Activated CD8-positive, alpha-beta T cell treated with anti-CD3 and anti-CD28 coated beads, Interleukin-2, amount 10 ng/mL, durations not matched to agents 7 days and 5 days (primary cell): ENCODE measurements around the gene TFDP2. TPM values are rescaled to one million over a fixed set of nuclear protein-coding genes. Genes with fewer than 3 reads are reported as not detected.

Experiments used
- ATAC-seq: fragments of 150-1000 bp; cut with Tn5 transposase; one replicate; pipeline ENCODE4 v1.10.0; 2021; ENCODE audit warnings: moderate library complexity
- CTCF ChIA-PET: fragments of 350-600 bp; sonication (Branson Sonifier 250); formaldehyde crosslinking; loops from one replicate; lab custom pipeline; 2021; ENCODE audit warnings: antibody characterized with exemption; lab: Charles Lee
- POLR2A ChIA-PET: fragments of 350-600 bp; sonication (Branson Sonifier 250); formaldehyde crosslinking; loops from one replicate; lab custom pipeline; 2021; ENCODE audit warnings: antibody characterized with exemption; lab: Charles Lee
- DNase-seq: peaks from one replicate; pipeline ENCODE4 v3.0.0-alpha.2; 2020
- H3K27ac Mint-ChIP-seq: one replicate; pipeline ENCODE4 v1.8.0; 2021; ENCODE audit warnings: mild to moderate bottlenecking, mixed read lengths
- H3K27me3 Mint-ChIP-seq: one replicate; pipeline ENCODE4 v1.8.0; 2021; ENCODE audit warnings: low read depth, mixed read lengths
- H3K36me3 Mint-ChIP-seq: one replicate; pipeline ENCODE4 v1.8.0; 2021; ENCODE audit warnings: low read depth, mixed read lengths
- H3K4me1 Mint-ChIP-seq: one replicate; pipeline ENCODE4 v1.8.0; 2021; ENCODE audit warnings: low read depth, mixed read lengths
- H3K4me3 Mint-ChIP-seq: one replicate; pipeline ENCODE4 v1.8.0; 2021; ENCODE audit warnings: mild to moderate bottlenecking, mixed read lengths
- H3K9me3 Mint-ChIP-seq: one replicate; pipeline ENCODE4 v1.8.0; 2022; ENCODE audit warnings: mixed read lengths; ENCODE audit not compliant: insufficient read depth
- total RNA-seq, 2 experiments: library from RNA; stranded (reverse); gene quantifications; one replicate each; pipeline ENCODE4 v1.2.3, GENCODE V29; 2021

The TFDP2 gene
- total RNA-seq, 2 experiments from 2014 or later: 23.0 to 26.3 TPM

DNA sequence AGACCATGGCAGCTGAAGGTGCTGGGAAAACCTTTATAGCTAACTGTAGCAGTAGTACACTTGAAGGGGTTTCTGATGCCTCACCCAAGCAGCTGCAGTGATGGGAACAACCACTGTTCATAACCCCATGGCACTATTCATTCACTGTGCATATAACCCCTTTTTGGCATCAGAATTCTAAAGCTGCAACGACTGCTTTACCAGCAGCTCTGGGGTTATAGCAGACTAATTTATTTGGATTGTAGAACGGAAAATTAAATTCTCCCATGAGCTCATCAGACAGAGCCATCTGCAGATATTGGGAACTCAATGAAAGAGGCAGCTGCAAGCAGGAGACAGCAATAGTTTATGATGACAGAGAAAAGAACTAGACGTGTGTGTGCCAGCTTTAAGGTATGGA, 28.6 kb downstream of the TFDP2 start:
- no peak for DNase-seq
- H3K36me3 Mint-ChIP-seq: no peaks in the 10 kb centered on the region
- no peaks in the 10 kb centered on the region for H3K9me3 Mint-ChIP-seq
- ChIA-PET POLR2A (no interaction called here), CTCF (interaction anchor here (0.8 to 1.3 kb wide), 2 partner anchors 12 to 159 kb away, joined by 3 to 5 read pairs; no protein-coding TSS in a partner anchor)
- ATAC-seq: no peak
- H3K4me1 Mint-ChIP-seq: peaks cover 2% of the 10 kb centered on the region
- H3K27ac Mint-ChIP-seq: no peak overlapping the region
- H3K27me3 Mint-ChIP-seq: no peaks in the 10 kb centered on the region
- no peak overlapping the region for H3K4me3 Mint-ChIP-seq

DNA sequence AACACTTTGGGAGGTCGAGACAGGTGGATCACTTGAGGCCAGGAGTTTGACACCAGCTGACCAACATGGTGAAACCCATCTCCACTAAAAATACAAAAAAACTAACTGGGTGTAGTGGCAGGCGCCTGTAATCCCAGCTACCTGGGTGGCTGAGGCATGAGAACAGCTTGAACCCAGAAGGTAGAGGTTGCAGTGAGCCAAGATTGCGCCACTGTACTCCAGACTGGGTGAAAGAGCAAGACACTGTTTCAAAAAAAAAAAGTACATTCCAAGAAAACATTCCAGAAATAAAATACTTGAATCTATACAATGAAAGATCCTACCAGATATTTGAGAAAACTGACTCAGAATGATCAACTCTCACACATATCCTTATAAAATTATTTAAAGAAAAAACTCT, 30.4 kb downstream of the TFDP2 start:
- no peak for ATAC-seq
- ChIA-PET CTCF (no interaction called here), POLR2A (no interaction called here)
- DNase-seq: no peak
- Mint-ChIP-seq H3K4me3 (no peak overlapping the region), H3K27me3 (no peaks in the 10 kb centered on the region), H3K36me3 (no peaks in the 10 kb centered on the region), H3K27ac (no peak overlapping the region), H3K4me1 (peaks cover 2% of the 10 kb centered on the region), H3K9me3 (no peaks in the 10 kb centered on the region)

DNA sequence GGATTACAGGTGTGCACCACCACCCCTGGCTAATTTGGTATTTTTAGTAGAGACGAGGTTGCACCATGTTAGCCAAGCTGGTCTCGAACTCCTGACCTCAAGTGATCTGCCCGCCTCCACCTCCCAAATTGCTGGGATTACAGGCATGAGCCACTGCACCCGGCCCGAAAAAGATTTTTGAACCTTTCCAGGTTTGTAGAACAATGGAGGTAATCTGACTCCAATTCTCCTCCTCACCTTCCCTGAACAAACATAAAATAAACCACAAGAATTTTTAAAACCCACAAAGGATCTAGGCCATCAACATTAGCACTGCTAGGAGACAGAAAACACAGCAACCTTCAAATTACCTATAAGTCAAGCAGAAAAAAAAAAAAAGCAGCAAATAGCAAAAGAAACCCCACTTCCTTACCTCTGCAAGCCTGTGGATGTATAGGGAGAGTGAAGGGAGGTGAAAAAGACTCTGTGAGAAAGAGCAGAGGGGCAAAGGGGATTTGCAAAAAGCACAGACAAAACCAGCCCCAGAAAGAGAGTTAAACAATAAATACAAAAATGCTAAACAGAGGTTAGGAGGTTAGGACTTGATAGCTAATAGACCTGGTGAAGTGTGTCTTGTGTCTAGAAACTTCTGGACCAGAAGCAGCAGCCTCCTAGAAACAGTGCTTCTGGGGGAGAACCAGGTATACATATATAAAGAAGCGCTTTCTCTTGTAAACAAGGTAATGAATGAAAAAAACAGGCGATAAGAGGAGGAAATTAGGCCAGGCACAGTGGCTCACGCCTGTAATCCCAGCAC, 32.1 kb downstream of the TFDP2 start:
- no peak overlapping the region for H3K27ac Mint-ChIP-seq
- ChIA-PET CTCF (no interaction called here), POLR2A (no interaction called here)
- no peaks in the 10 kb centered on the region for H3K36me3 Mint-ChIP-seq
- H3K27me3 Mint-ChIP-seq: no peaks in the 10 kb centered on the region
- no peak for DNase-seq
- H3K9me3 Mint-ChIP-seq: no peaks in the 10 kb centered on the region
- H3K4me3 Mint-ChIP-seq: no peak overlapping the region
- peaks cover 2% of the 10 kb centered on the region for H3K4me1 Mint-ChIP-seq
- ATAC-seq: no peak

DNA sequence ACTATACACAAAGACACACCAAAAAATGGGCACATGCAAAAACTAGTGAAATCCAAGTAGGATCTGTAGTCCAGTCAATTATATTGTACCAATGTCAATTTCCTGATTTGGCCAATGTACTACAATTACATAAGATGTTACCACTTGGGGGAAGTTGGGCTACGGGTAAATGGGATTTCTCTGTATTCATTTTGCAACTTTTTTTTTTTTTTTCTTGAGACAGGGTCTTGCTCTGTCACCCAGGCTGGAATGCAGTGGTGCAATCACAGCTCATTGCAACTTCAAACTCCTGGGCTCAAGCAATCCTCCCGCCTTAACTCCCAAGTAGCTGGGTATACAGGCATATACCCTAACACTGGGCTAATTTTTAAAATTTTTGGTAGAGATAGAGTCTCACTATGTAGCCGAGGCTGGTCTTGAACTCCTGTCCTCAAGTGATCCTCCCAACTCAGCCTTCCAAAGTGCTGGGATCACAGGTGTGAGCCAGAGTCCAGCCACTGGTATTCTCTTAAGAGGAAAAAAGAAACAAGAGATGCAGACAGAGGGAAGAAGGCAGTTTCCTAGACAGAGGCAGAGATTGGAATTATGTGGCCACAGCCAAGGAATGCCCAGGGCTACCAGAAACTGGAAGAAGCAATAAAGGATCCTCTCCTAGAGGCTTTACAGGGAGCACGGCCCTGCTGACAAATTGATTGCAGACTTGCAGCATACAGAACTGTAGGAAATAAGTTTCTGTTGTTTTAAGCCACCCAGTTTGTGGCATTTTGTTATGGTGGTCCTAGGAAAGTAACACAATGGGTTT, 33.3 kb downstream of the TFDP2 start:
- Mint-ChIP-seq H3K4me1 (peaks cover 5% of the 10 kb centered on the region), H3K27me3 (no peaks in the 10 kb centered on the region), H3K4me3 (no peak overlapping the region), H3K36me3 (no peaks in the 10 kb centered on the region), H3K9me3 (no peaks in the 10 kb centered on the region), H3K27ac (no peak overlapping the region)
- CTCF ChIA-PET: no interaction called here
- ATAC-seq: no peak
- DNase-seq: no peak
- POLR2A ChIA-PET: no interaction called here

DNA sequence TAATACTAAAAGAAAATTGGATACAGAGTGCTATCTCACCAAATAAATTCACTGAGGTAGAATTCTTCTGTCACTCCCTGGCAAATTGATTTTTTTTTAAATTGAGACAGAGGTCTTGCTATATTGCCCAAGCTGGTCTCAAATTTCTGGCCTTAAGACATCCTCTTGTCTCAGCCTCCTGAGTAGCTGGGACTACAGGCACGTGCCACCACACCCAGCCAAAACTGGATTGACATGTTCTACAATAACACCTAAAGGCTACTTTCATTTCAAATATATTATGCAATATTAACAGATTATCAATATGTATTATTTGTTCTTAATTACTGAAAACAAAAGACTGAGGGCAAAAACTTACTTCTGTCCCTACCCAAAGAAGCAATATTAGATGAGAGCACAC, 36.7 kb downstream of the TFDP2 start:
- DNase-seq: no peak

DNA sequence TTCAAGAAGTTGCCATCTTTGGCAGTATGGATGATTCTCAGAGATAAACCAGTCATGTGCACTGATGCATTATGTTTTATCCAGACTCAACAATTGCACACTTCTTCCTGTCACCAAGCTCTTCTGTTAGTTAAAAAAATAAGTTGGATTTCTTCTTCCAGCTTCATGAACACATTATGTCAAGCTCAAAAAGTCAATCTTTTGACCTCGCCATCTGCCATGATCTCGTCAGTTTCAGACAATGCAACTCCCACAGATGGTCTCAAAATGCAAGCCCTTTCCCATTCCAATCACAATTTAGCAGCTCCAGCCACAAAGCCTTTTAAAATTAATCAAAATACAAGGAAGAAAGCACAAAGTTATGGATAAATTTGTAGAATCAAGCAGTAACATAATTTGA, 42.8 kb downstream of the TFDP2 start:
- Mint-ChIP-seq H3K36me3 (no peaks in the 10 kb centered on the region), H3K4me1 (peaks cover 2% of the 10 kb centered on the region), H3K27me3 (no peaks in the 10 kb centered on the region), H3K27ac (no peak overlapping the region), H3K4me3 (no peak overlapping the region), H3K9me3 (no peaks in the 10 kb centered on the region)
- CTCF ChIA-PET: interaction anchor here (0.6 kb wide), 1 partner anchor 87 kb away, joined by 4 read pairs; no protein-coding TSS in a partner anchor
- DNase-seq (no peak), ATAC-seq (no peak)
- POLR2A ChIA-PET: no interaction called here

More for the DNA sequence above, 36.7 kb downstream of the TFDP2 start:
- H3K36me3 Mint-ChIP-seq: no peaks in the 10 kb centered on the region
- H3K27me3 Mint-ChIP-seq: no peaks in the 10 kb centered on the region
- no peak for ATAC-seq
- H3K4me1 Mint-ChIP-seq: peaks cover 5% of the 10 kb centered on the region
- no peak overlapping the region for H3K4me3 Mint-ChIP-seq
- no peak overlapping the region for H3K27ac Mint-ChIP-seq
- H3K9me3 Mint-ChIP-seq: no peaks in the 10 kb centered on the region
- POLR2A ChIA-PET: interaction anchor here (1.4 kb wide), 1 partner anchor 12 kb away, joined by 3 read pairs; no protein-coding TSS in a partner anchor
- CTCF ChIA-PET: interaction anchor here (0.6 kb wide), 1 partner anchor 334 kb away, joined by 3 read pairs; no protein-coding TSS in a partner anchor

DNA sequence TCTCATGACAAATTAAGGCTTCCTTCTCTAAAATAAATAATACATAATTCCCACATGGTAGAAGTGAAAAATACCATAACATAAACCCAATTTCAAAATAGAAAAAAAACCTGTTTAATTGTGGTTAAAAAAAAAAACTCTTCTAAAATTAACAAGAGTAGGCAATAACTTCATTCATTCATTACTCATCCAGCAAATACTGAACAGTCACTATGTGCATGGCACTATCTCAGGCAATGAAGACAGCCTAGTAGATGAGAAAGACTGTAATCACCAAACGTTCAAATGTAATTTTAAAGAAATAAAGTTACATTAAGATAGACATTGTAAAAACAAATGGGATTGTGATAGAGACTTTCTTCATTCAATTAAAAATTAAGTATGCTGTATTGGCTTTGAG, 43.4 kb downstream of the TFDP2 start:
- CTCF ChIA-PET: no interaction called here
- H3K27ac Mint-ChIP-seq: no peak overlapping the region
- no peak overlapping the region for H3K4me3 Mint-ChIP-seq
- H3K27me3 Mint-ChIP-seq: no peaks in the 10 kb centered on the region
- no peaks in the 10 kb centered on the region for H3K4me1 Mint-ChIP-seq
- no peaks in the 10 kb centered on the region for H3K9me3 Mint-ChIP-seq
- DNase-seq (no peak), ATAC-seq (no peak)
- POLR2A ChIA-PET: no interaction called here
- H3K36me3 Mint-ChIP-seq: no peaks in the 10 kb centered on the region

DNA sequence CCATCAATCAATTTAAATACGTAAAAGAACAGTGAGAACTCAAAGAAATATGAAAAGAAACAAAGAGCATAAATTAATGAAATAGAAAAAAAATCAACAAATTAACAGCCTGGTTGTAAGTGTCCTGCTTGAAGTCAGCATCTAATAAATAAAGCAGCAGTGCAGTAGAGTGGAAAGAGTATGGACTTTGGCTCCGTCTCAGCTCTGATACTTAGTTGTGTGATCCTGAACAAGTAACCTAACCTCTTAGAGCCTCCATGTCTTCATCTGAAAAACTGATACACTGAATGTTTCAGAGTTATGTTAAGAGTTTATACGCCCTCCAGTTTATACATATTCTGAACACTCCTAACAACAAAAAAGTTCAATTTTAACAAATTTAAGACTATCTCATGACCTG, 44.6 kb downstream of the TFDP2 start:
- Mint-ChIP-seq H3K9me3 (no peaks in the 10 kb centered on the region), H3K4me3 (no peak overlapping the region), H3K36me3 (no peaks in the 10 kb centered on the region), H3K27ac (no peak overlapping the region), H3K4me1 (no peaks in the 10 kb centered on the region), H3K27me3 (no peaks in the 10 kb centered on the region)
- ATAC-seq: no peak
- POLR2A ChIA-PET: no interaction called here
- no peak for DNase-seq
- CTCF ChIA-PET: no interaction called here

DNA sequence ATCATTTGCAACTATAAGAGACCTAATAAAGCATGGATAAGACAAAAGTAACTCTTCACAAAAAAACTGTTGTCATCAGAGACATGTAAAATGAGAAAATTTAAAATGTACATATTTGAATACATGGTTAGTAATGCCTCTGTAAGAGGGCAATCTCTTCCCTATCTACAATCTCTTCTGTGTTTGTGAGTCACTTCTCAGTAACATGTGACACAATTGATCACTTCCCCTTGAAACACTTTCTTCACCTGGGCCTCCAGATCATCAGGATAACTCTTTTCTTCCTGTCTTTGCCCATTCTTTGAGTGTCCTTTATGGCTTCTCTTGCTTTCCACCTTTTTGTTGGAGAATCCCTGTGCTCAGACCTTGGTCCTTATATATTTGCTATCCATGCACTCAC, 50.4 kb downstream of the TFDP2 start:
- Mint-ChIP-seq H3K27ac (no peak overlapping the region), H3K9me3 (no peaks in the 10 kb centered on the region)

DNA sequence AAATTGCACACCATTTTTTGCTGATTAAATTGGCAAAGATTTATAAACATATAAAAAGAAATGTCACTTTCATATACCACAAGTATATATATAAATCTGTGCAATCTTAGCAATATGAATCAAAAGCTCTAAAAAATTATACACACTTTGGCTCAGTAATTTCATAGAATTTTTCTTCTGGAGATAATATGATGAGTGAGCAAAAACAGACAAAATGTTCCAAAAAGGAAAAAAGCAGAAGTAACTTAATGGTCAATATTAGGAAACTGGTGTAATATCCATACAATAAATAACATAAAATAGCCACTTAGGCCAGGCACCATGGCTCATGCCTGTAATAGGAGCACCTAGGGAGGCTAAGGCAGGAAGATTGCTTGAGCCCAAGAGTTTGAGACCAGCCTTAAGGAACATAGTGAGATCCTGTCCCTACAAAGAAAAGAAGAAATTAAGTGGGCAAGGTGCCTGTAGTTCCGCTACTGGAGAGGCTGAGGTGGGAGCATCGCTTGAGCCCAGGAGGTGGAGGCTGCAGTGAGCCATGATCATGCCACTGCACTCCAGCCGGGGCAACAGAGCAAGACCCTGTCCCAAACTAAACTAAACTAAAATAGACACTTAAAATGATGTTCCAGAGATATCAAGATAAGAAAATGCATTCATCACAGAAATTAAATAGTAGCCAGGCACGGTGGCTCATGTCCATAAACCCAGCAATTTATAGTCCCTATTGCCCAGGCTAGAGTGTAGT, 52.1 kb downstream of the TFDP2 start:
- no peaks in the 10 kb centered on the region for H3K9me3 Mint-ChIP-seq
- no peaks in the 10 kb centered on the region for H3K4me1 Mint-ChIP-seq
- H3K27ac Mint-ChIP-seq: no peak overlapping the region
- H3K4me3 Mint-ChIP-seq: no peak overlapping the region
- CTCF ChIA-PET: no interaction called here
- DNase-seq (no peak), ATAC-seq (no peak)
- H3K27me3 Mint-ChIP-seq: no peaks in the 10 kb centered on the region
- H3K36me3 Mint-ChIP-seq: no peaks in the 10 kb centered on the region
- POLR2A ChIA-PET: no interaction called here

More for the DNA sequence above, 50.4 kb downstream of the TFDP2 start:
- ChIA-PET CTCF (no interaction called here), POLR2A (no interaction called here)
- H3K36me3 Mint-ChIP-seq: no peaks in the 10 kb centered on the region
- H3K4me1 Mint-ChIP-seq: no peaks in the 10 kb centered on the region
- H3K27me3 Mint-ChIP-seq: no peaks in the 10 kb centered on the region
- no peak overlapping the region for H3K4me3 Mint-ChIP-seq
- ATAC-seq (no peak), DNase-seq (no peak)

DNA sequence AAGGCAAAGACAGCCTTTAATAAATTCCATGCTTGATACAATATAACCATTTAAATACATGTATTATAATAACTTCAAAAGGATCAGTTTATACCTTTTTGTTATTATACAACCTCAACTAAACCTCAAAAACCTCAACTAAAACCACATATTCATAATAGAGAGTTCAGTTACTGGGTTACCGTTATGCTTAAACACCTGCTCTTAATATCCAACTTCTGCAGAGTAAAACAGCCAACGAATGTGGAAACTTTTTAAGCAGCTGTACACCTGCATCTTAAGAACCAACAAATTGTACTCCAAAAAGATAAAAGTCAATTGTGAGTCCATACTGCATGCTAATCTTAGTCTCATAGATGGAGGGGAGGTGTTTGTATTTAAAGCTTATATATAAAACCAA, 53.5 kb downstream of the TFDP2 start:
- Mint-ChIP-seq H3K27ac (no peak overlapping the region), H3K9me3 (no peaks in the 10 kb centered on the region), H3K4me3 (no peak overlapping the region), H3K4me1 (no peaks in the 10 kb centered on the region), H3K36me3 (no peaks in the 10 kb centered on the region), H3K27me3 (no peaks in the 10 kb centered on the region)
- DNase-seq: no peak
- CTCF ChIA-PET: no interaction called here
- ATAC-seq: no peak
- POLR2A ChIA-PET: no interaction called here
